IPS-18c (cell line): ENCODE measurements around the gene BEND7.
"Not testable (repeated sequence)": the region's sequence is repeated elsewhere in the genome, so short reads cannot be mapped to it uniquely, and the experiment has no call there.

Source experiments
- H3K4me3 ChIP-seq: 2 replicates; pipeline ENCODE4 v1.7.0; 2013; ENCODE audit warnings: low read depth, mild to moderate bottlenecking, low read length, moderate library complexity; ENCODE audit not compliant: insufficient read depth
- H3K9me3 ChIP-seq: one replicate; pipeline ENCODE4 v1.6.1; 2013; ENCODE audit warnings: mild to moderate bottlenecking, low read length, moderate library complexity; ENCODE audit not compliant: control insufficient read depth, insufficient read depth

The BEND7 gene

DNA sequence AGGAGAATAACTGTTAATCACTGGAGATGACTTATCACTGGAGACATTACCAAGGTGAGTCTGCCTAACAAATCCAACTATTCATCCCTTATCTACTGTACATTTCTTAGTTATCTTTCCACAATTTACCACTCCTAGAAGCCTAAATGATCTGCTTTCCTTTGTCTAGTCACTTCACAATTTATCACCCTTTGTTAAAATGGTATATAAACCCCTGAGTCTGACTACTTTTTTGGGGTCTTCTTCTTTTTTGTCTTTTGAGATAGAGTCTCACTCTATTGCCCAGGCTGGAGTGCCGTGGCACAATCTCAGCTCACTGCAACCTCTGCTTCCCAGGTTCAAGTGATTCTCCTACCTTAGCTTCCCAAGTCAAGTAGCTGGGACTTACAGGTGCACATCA, 114.7 kb downstream of the BEND7 start:
- Histone ChIP-seq H3K4me3 (no peak overlapping the region), H3K9me3 (peaks cover 2% of the 10 kb centered on the region)

DNA sequence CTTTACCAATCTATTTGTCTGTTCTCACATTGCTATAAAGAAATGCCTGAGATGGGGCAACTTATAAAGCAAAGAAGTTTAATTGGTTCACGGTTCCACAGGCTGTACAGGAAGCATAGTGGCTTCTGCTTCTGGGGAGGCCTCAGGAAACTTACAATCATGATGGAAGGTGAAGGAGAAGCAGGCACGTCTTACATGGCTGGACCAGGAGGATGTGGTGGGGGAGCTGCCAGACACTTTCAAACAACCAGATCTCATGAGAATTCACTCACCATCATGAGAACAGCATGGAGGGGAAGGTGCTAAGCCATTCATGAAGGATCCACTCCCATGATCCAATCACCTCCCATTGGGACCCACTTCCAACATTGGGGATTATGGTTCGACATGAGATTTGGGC, 115.9 kb downstream of the BEND7 start:
- Histone ChIP-seq H3K4me3 (no peak overlapping the region), H3K9me3 (peaks cover 2% of the 10 kb centered on the region)

DNA sequence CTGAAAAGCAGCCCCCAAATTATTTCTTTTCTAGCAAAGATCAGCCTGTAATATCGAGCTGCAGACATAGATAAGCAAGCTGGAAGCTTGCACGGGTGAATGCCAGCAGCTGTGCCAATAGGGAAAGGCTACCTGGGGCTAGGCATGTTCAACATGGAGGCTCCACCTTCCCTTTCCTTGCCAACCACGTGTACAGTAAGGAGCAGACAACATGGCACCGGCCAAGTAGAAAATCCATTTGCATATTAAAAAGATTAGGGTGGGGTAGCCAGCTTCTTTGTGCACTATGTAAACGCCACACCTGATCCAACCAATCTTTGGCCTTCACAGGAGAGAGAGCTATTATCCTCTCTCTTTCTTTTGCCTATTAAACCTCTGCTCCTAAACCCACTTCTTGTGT, 124.0 kb downstream of the BEND7 start:
- Histone ChIP-seq H3K9me3 (no peaks in the 10 kb centered on the region), H3K4me3 (no peak overlapping the region)

DNA sequence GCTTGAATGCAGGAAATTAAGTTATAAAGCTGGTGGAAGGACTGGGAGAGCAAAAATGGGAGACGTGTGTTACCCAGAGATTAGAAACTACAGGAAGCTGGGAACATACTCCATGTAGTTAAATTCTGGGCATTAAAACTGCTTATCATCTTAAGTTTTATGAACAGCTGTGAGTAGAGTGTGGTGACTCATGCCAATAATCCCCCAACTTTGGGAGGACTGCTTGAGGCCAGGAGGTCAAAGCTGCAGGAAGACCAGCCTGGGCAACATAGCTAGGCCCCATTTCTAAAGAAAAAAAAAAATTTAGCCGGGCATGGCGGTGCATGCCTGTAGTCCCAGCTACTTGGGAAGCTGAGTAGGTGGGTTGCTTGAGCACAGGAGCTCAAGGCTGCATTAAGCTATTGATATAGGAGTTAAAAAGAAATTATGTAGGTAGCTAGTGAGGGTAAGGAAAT, 124.5 kb downstream of the BEND7 start:
- H3K4me3 ChIP-seq = no peak overlapping the region
- H3K9me3 ChIP-seq = no peaks in the 10 kb centered on the region

DNA sequence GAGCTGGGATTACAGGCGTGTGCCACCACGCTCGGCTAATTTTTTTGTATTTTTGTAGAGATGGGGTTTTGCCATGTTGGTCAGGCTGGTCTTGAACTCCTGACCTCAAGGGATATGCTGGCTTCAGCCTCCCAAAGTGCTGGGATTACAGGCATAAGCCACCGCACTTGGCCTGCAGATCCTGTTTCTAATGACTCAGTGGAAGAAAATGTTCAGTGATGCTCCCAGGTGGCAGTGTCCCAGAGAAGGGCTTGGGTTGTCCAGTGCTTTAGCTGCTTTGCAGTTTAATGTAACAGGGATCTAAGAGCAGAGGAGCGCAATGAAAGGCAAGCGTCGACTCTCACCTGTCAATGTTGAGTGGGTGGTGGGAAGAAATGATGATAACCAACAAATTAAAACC, 125.4 kb downstream of the BEND7 start:
- not testable (repeated sequence) for H3K9me3 ChIP-seq, H3K4me3 ChIP-seq

DNA sequence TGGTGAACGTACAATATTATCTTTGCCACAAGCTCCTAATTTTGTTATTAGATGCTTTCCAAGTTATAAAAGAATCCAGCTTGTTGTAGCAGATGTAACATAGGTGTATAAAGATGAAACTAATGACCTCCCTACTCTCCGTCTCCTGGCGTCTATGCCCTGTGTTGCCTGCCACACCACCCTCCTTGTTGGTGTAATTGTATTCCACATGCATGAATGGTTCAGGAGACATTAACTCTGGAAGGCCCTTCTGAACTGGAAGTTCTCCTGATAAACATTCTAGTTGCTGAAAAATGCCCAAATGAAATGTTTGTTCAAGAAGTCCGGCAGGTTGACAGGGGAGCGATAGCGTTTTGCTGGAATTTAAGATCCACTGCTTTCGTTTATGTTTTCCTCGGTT, 126.8 kb downstream of the BEND7 start:
- no peak overlapping the region for H3K4me3 ChIP-seq
- no peaks in the 10 kb centered on the region for H3K9me3 ChIP-seq

DNA sequence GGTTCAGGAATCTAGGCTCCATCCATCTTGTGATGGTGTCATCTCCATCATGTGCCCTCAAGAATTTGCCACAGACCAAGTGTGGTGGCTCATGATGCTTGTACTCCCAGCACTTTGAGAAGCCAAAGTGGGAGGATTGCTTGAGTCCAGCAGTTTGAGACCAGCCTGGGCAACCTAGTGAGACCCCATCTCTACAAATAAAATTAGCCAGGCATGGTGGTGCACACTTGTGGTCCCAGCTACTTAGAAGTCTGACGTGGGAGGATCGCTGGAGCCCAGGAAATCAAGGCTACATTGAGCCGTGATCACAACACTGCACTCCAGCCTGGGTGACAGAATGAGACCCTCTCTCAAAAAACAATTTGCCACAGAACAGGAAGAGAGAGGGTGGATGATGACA, 127.7 kb downstream of the BEND7 start:
- no peak overlapping the region for H3K4me3 ChIP-seq
- H3K9me3 ChIP-seq = no peaks in the 10 kb centered on the region

DNA sequence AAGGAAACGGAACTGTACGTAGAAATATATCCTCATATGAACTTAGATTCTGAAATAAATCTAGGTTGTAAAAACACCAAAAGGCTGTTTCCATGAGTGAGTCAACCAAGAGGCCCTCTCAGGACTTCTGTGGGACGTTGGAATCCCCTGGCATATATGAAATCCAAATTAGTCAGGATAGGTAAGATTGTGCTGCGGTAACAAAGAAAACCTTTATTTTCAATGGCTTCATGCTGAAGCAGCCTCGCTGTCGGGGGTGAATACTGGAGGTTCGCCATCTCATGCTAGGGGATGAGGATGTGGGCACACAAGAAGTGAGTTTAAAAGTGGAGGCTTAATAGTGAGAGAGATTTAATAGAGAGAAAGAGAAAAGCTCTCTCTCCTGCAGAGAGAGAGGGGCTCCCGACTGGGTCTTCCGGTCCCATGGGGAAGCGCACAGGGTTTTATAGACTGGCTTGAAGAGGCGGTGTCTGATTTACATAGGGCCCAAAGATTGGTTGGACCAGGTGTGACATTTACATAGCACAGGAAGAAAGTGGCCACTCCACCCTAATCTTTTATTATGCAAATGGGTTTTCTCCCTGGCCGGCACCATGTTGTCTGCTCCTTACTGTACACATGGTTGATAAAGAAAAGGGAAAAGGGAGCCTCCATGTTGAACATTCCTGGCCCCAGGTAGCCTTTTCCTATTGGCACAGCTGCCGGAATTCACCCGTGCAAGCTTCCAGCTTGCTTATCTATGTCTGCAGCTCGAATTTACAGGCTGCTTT, 128.4 kb downstream of the BEND7 start:
- Histone ChIP-seq H3K9me3 (no peaks in the 10 kb centered on the region), H3K4me3 (no peak overlapping the region)

DNA sequence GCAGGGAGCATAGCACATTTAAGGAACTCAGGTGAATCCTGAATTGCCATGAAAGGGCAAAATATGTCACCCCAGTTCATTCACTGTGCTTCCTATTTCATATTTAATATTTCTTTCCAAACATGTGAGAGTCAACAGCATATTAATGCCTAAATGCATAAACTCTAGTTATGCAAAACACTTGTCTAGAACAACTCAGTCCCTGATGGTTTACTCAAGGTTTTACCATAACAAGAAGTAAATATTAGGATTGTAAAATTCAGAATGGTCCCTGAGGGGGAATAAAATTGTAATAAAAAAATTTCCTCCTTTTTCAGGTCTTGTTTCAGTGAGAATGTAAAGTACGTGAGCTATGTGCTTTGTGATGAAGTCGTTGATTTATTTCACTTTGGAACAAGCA, 129.1 kb downstream of the BEND7 start:
- H3K9me3 ChIP-seq = no peaks in the 10 kb centered on the region
- H3K4me3 ChIP-seq = no peak overlapping the region

DNA sequence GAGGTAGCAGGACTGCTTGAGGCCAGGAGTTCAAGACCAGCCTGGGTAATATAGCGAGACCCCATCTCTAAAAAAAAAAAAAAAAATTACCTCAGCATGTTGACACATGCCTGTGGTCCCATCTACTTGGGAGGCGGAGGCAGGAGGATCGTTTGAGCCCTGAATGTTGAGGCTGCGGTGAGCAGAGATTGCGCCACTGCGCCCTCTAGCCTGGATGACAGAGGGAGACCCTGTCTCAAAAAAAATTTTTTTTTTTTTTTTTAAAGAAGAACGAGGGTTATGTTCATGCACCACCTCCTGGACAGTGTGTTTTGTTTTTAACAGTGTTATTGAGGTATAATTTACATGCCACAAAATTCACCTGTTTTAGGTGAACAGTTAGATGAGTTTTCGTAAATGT, 129.6 kb downstream of the BEND7 start:
- Histone ChIP-seq H3K9me3 (no peaks in the 10 kb centered on the region), H3K4me3 (no peak overlapping the region)

DNA sequence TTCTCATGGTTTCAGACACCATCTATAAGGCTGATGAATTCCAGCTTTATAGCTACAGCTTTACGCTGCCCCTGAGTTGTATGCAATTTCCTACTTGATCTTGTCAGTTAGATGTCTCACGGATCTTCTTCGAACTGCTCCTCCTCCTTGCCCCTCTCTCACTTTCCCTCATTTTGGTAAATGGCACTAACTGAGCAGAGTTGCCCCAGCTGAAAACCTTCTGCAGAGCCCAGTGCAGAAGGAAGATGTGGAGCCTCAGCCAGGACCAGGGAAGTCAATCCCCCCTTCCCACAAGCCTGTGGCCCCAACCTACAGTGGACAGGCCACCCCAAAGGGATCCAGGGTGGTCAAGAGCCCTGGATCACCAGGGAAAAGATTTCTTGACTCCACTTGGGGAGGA, 131.8 kb downstream of the BEND7 start:
- Histone ChIP-seq H3K4me3 (no peak overlapping the region), H3K9me3 (no peaks in the 10 kb centered on the region)

DNA sequence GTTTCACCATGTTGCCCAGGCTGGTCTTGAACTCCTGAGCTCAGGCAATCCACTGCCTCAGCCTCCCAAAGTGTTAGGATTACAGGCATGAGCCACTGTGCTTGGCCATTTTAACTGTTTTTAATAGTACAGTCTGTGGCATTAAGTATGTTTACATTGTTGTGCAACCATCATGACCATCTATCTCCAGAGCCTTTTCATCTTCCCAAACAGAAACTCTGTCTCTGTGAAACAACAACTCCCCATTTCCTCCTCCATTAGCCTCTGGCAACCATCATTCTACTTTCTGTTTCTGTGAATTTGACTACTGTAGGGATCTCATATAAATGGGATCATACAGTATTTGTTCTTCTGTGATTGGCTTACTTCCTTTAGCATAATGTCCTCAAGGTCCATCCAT, 132.4 kb downstream of the BEND7 start:
- no peak overlapping the region for H3K4me3 ChIP-seq
- no peaks in the 10 kb centered on the region for H3K9me3 ChIP-seq

DNA sequence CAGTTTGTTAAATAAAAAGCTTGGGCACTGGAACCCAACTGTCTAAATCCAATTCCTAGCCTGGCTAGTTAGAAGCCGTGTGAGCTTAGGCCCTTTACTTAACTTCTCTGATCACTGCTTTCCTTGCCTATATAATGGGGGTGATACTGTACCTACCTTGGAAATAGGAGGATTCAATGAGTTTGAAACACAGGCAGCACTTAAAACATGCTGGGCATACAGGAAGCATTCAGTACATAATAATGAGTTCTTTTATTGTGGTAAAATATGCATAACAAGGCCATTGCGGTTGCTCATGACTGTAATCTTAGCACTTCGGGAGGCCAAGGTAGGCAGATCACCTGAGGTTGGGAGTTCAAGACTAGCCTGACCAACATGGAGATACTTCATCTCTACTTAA, 133.3 kb downstream of the BEND7 start:
- no peaks in the 10 kb centered on the region for H3K9me3 ChIP-seq
- H3K4me3 ChIP-seq = no peak overlapping the region

DNA sequence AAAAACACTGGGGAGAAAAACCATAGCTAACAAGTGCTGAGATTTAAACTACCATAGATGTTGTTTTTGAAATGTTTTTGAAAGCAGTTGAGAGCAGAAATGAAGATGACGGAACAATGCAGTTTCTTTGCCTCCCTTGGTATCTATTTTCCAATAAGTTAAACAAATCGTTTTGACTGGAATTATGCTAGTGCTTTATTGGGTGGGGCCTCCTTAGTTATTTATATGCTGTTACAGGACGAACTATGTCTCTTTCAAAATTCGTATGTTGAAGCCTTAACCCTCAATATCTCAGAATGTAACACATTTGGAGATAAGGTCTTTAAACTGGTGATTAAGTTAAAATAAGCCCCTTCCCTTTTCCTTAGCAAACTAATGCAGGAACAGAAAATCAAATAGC, 135.2 kb downstream of the BEND7 start:
- Histone ChIP-seq H3K9me3 (no peaks in the 10 kb centered on the region), H3K4me3 (no peak overlapping the region)

DNA sequence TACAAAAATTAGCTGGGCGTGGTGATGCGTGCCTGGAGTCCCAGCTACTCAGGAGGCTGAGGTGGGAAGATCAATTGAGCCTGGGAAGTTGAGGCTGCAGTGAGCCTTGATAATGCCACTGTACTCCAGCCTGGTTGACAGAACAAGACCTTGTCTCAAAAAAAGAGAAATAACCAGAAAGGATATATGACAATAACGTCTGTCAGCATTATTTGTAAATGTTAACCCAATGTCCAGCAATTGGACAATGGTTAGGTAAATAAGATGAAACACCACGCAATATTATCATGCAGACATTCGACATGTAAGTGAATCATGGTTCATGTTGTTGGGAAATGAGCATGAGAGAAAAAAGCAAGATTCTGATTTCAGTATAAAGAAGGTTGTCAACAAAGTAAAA, 136.1 kb downstream of the BEND7 start:
- Histone ChIP-seq H3K9me3 (no peaks in the 10 kb centered on the region), H3K4me3 (no peak overlapping the region)
